Glutamatergic neuron (in vitro differentiated cells): ENCODE measurements around the gene HBQ1. TPM values are rescaled to one million over a fixed set of nuclear protein-coding genes. Genes with fewer than 3 reads are reported as not detected.
"Not testable (repeated sequence)": the region's sequence is repeated elsewhere in the genome, so short reads cannot be mapped to it uniquely, and the experiment has no call there.

ENCODE experiments used
- DNase-seq: peaks from one replicate; pipeline ENCODE4 v3.0.0; 2022
- H3K27ac Mint-ChIP-seq: one replicate; pipeline ENCODE4 v1.8.0; 2020; ENCODE audit warnings: mild to moderate bottlenecking, mixed read lengths, inconsistent platforms; ENCODE audit not compliant: unreplicated experiment
- H3K27me3 Mint-ChIP-seq: one replicate; pipeline ENCODE4 v1.8.0; 2020; ENCODE audit warnings: mild to moderate bottlenecking, moderate library complexity, mixed read lengths, inconsistent platforms; ENCODE audit not compliant: unreplicated experiment
- H3K36me3 Mint-ChIP-seq: one replicate; pipeline ENCODE4 v1.8.0; 2020; ENCODE audit warnings: mild to moderate bottlenecking, mixed read lengths, inconsistent platforms; ENCODE audit not compliant: unreplicated experiment
- H3K4me1 Mint-ChIP-seq: one replicate; pipeline ENCODE4 v1.8.0; 2020; ENCODE audit warnings: mild to moderate bottlenecking, low read depth, mixed read lengths, inconsistent platforms; ENCODE audit not compliant: unreplicated experiment
- H3K4me3 Mint-ChIP-seq: one replicate; pipeline ENCODE4 v1.8.0; 2020; ENCODE audit warnings: mild to moderate bottlenecking, mixed read lengths, inconsistent platforms; ENCODE audit not compliant: unreplicated experiment
- H3K9me3 Mint-ChIP-seq: one replicate; pipeline ENCODE4 v1.8.0; 2020; ENCODE audit warnings: mild to moderate bottlenecking, moderate library complexity, mixed read lengths, inconsistent platforms; ENCODE audit not compliant: unreplicated experiment
- total RNA-seq: library from RNA; stranded (reverse); fragmentation: NEBNext Ultra II Directional; extraction: Animal tissue kit (Norgen Biotek cat#: 25700); gene quantifications from one replicate; pipeline ENCODE4 v1.2.1, GENCODE V29; 2021; ENCODE audit not compliant: unreplicated experiment
- TF ChIP-seq, protein P1 (sequence below): fragments of 200-600 bp; sonication (generic); IDR thresholded peaks from one replicate; pipeline ENCODE4 v1.5.0; 2021; ENCODE audit not compliant: partially characterized antibody, unreplicated experiment

HBQ1 gene
- total RNA-seq, 1 donor from 2014 or later = 1.5 TPM

DNA sequence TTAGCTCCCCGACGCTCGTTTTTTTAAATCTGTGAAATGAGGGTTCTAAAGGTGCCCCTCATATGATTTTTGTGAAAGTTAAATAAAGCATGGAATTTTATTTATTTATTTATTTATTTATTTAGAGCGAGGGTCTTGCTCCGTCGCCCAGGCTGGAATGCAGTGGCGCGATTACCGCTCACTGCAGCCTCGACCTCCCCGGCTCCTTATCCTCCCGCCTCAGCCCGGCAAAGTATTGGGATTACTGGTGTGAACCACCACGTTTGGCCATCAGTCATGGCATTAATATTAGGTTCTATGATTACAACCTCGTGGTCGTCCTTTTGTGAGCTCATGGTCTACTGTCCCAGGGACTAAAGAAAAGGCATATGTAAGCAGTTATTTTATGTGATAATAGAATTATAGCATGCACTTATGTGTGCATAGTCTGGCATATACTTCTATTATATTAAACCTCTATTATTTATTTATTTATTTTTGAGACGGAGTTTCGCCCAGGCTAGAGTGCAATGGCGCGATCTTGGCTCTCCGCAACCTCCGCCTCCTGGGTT, 49.5 kb downstream of the HBQ1 start:
- H3K27me3 Mint-ChIP-seq = peaks cover 2% of the 10 kb centered on the region

GRCh38 chr16:230351-230750, 50.1 kb downstream of the HBQ1 start:
- peaks cover 15% of the 10 kb centered on the region for H3K4me1 Mint-ChIP-seq
- not testable (repeated sequence) for DNase-seq, H3K36me3 Mint-ChIP-seq, H3K9me3 Mint-ChIP-seq, H3K4me3 Mint-ChIP-seq, H3K27me3 Mint-ChIP-seq, H3K27ac Mint-ChIP-seq

More for the DNA sequence above, 49.5 kb downstream of the HBQ1 start:
- TF ChIP-seq, protein P1, sequence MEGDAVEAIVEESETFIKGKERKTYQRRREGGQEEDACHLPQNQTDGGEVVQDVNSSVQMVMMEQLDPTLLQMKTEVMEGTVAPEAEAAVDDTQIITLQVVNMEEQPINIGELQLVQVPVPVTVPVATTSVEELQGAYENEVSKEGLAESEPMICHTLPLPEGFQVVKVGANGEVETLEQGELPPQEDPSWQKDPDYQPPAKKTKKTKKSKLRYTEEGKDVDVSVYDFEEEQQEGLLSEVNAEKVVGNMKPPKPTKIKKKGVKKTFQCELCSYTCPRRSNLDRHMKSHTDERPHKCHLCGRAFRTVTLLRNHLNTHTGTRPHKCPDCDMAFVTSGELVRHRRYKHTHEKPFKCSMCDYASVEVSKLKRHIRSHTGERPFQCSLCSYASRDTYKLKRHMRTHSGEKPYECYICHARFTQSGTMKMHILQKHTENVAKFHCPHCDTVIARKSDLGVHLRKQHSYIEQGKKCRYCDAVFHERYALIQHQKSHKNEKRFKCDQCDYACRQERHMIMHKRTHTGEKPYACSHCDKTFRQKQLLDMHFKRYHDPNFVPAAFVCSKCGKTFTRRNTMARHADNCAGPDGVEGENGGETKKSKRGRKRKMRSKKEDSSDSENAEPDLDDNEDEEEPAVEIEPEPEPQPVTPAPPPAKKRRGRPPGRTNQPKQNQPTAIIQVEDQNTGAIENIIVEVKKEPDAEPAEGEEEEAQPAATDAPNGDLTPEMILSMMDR = no peak
- H3K36me3 Mint-ChIP-seq = no peaks in the 10 kb centered on the region
- H3K27ac Mint-ChIP-seq = peak overlapping the region; percentile 89
- DNase-seq = no peak
- peaks cover 15% of the 10 kb centered on the region for H3K4me1 Mint-ChIP-seq
- peaks cover 5% of the 10 kb centered on the region for H3K9me3 Mint-ChIP-seq
- H3K4me3 Mint-ChIP-seq = peak overlapping the region; percentile 79

Other genes starting within 250 kb of the HBQ1 start
- gene POLR3K, start 126.9 kb upstream of the HBQ1 start, total RNA-seq = 10.2 TPM
- 21.5 TPM for gene SNRNP25, start 126.6 kb upstream of the HBQ1 start, total RNA-seq
- gene RHBDF1, start 107.8 kb upstream of the HBQ1 start, total RNA-seq = 25.2 TPM
- gene MPG, start 102.2 kb upstream of the HBQ1 start, total RNA-seq = 24.7 TPM
- 38.9 TPM for gene NPRL3, start 41.8 kb upstream of the HBQ1 start, total RNA-seq
- not detected for gene HBZ, start 27.8 kb upstream of the HBQ1 start, total RNA-seq
- not detected for gene HBM, start 14.5 kb upstream of the HBQ1 start, total RNA-seq
- not detected for gene HBA2, start 7.6 kb upstream of the HBQ1 start, total RNA-seq
- gene HBA1, start 3.8 kb upstream of the HBQ1 start, total RNA-seq = 1.5 TPM
- 213 TPM for gene LUC7L, start 49.0 kb downstream of the HBQ1 start, total RNA-seq
- 82.7 TPM for gene FAM234A, start 54.4 kb downstream of the HBQ1 start, total RNA-seq
- 18.2 TPM for gene RGS11, start 95.5 kb downstream of the HBQ1 start, total RNA-seq
- 13.8 TPM for gene ARHGDIG, start 100.1 kb downstream of the HBQ1 start, total RNA-seq
- 11.8 TPM for gene PDIA2, start 102.7 kb downstream of the HBQ1 start, total RNA-seq
- gene AXIN1, start 172.3 kb downstream of the HBQ1 start, total RNA-seq = 16.4 TPM
- 69.6 TPM for gene MRPL28, start 190.1 kb downstream of the HBQ1 start, total RNA-seq
- gene PGAP6, start 201.5 kb downstream of the HBQ1 start, total RNA-seq = 54.5 TPM
- 82.6 TPM for gene NME4, start 216.7 kb downstream of the HBQ1 start, total RNA-seq
- gene DECR2, start 221.4 kb downstream of the HBQ1 start, total RNA-seq = 26.2 TPM
- 103 TPM for gene RAB11FIP3, start 245.2 kb downstream of the HBQ1 start, total RNA-seq